Esophagus (tissue), 2 donors: ENCODE measurements around the gene CHD3. TPM values are rescaled to one million over a fixed set of nuclear protein-coding genes. Genes with fewer than 3 reads are reported as not detected.

Source experiments
- H3K27ac ChIP-seq, 2 donors: one replicate each; pipeline ENCODE4 v1.5.1; 2013; ENCODE audit warnings: low read depth in 2 of 2, mild to moderate bottlenecking in 2 of 2, inconsistent platforms in 1 of 2, low read length in 1 of 2, moderate library complexity in 1 of 2
- H3K27me3 ChIP-seq, 2 donors: one replicate each; pipeline ENCODE4 v1.6.1; 2013; ENCODE audit warnings: low read length in 2 of 2, control low read depth in 1 of 2, mild to moderate bottlenecking in 1 of 2; ENCODE audit not compliant: insufficient read depth in 2 of 2, control insufficient read depth in 1 of 2
- H3K36me3 ChIP-seq, 2 donors: one replicate each; pipeline ENCODE4 v1.6.1; 2013; ENCODE audit warnings: low read length in 1 of 2; ENCODE audit not compliant: control insufficient read depth in 2 of 2, insufficient read depth in 2 of 2
- H3K4me1 ChIP-seq, 2 donors: one replicate each; pipeline ENCODE4 v1.6.1; 2013; ENCODE audit warnings: low read length in 1 of 2; ENCODE audit not compliant: control insufficient read depth in 2 of 2, insufficient read depth in 2 of 2
- H3K4me3 ChIP-seq, 2 donors: one replicate each; pipeline ENCODE4 v1.5.1; 2013; ENCODE audit warnings: low read length in 2 of 2, mild to moderate bottlenecking in 2 of 2, low read depth in 1 of 2, moderate library complexity in 1 of 2
- H3K9me3 ChIP-seq, 2 donors: one replicate each; pipeline ENCODE4 v1.6.1; 2013; ENCODE audit warnings: mild to moderate bottlenecking in 2 of 2, low read depth in 1 of 2, low read length in 1 of 2, moderate library complexity in 1 of 2; ENCODE audit not compliant: control insufficient read depth in 2 of 2, insufficient read depth in 1 of 2
- WGBS, 2 donors: extraction: QIAGEN DNeasy Blood & Tissue Kit; methylation state at CpG; one replicate each; pipeline ENCODE4 v1.1.7; 2013; 5-methylcytosine and 5-hydroxymethylcytosine counted together
- polyA plus RNA-seq, 2 donors: library from polyadenylated mRNA; stranded (reverse); fragments of 200-250 nt; gene quantifications; one replicate each; pipeline ENCODE4 v1.2.3, GENCODE V29; 2013
- donor health status: healthy with polysubstance abuse.
- donor health status: Bipolar disorder and iron deficiency.

CHD3 gene
- polyA plus RNA-seq, 2 donors, result 37.2 to 78.7 TPM

GRCh38 chr17:7893187-7893880 lies 4.7 kb downstream of the CHD3 start:
- peaks cover 9 to 14% of the 10 kb centered on the region in 2 donors for H3K4me1 ChIP-seq
- WGBS, 2 donors, result 79 to 83% methylated on average over 15 of the region's 15 CpGs
- H3K27ac ChIP-seq, result no peak overlapping the region
- no peak overlapping the region for H3K4me3 ChIP-seq
- peaks cover 7 to 31% of the 10 kb centered on the region in 2 donors for H3K36me3 ChIP-seq
- H3K9me3 ChIP-seq, result no peaks in the 10 kb centered on the region
- H3K27me3 ChIP-seq, result no peaks in the 10 kb centered on the region

DNA sequence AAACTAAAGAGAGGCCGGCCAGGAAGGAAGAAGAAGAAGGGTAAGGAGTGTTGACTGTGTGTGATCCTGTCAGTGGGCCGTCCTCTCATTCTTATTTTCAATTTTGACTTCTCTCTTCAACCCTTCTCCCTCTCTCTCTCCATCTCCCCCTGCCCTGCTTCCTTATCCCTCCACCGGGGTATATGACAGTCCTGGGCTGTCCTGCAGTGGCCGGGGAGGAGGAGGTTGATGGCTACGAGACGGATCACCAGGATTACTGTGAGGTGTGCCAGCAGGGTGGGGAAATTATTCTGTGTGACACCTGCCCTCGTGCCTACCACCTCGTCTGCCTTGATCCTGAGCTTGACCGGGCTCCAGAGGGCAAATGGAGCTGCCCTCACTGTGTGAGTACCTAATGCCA lies 5.6 kb downstream of the CHD3 start:
- Histone ChIP-seq H3K9me3 (no peaks in the 10 kb centered on the region), H3K27me3 (no peaks in the 10 kb centered on the region), H3K4me3 (no peak overlapping the region), H3K36me3 (peaks cover 7 to 39% of the 10 kb centered on the region in 2 donors), H3K4me1 (peaks cover 4 to 6% of the 10 kb centered on the region in 2 donors), H3K27ac (no peak overlapping the region)
- WGBS, 2 donors, result 87 to 90% methylated on average over 8 to 9 of the region's 9 CpGs

GRCh38 chr17:7894866-7895265 lies 6.3 kb downstream of the CHD3 start:
- Histone ChIP-seq H3K4me3 (no peak overlapping the region), H3K27me3 (no peaks in the 10 kb centered on the region), H3K36me3 (peaks cover 9 to 44% of the 10 kb centered on the region in 2 donors), H3K4me1 (peaks cover 0 to under 1% of the 10 kb centered on the region in 2 donors), H3K27ac (no peak overlapping the region), H3K9me3 (no peaks in the 10 kb centered on the region)
- 85 to 86% methylated on average over 8 of the region's 8 CpGs for WGBS, 2 donors

DNA sequence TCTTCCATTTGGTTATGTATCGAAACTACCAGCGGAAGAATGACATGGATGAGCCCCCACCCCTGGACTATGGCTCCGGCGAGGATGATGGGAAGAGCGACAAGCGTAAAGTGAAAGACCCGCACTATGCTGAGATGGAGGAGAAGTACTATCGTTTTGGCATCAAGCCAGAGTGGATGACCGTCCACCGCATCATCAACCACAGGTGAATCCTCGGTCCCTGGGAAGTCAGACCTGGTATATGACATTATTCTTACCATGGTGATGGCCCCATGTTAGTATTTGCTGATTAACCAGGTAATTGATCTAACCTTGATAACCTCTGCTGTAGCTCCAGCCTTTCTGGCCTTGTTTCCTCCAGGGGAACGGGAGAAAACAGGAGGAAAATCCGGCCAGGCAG lies 8.5 kb downstream of the CHD3 start:
- H3K4me3 ChIP-seq, result no peak overlapping the region
- no peaks in the 10 kb centered on the region for H3K27me3 ChIP-seq
- no peaks in the 10 kb centered on the region for H3K4me1 ChIP-seq
- no peak overlapping the region for H3K27ac ChIP-seq
- 83 to 86% methylated on average over 13 of the region's 13 CpGs for WGBS, 2 donors
- no peaks in the 10 kb centered on the region for H3K9me3 ChIP-seq
- peaks cover 14 to 49% of the 10 kb centered on the region in 2 donors for H3K36me3 ChIP-seq

- Histone ChIP-seq H3K36me3 (peaks cover 14 to 51% of the 10 kb centered on the region in 2 donors), H3K4me1 (no peaks in the 10 kb centered on the region), H3K9me3 (no peaks in the 10 kb centered on the region), H3K27ac (no peak overlapping the region), H3K4me3 (no peak overlapping the region), H3K27me3 (no peaks in the 10 kb centered on the region)
- WGBS, 2 donors, result 42 to 49% methylated on average over 6 of the region's 6 CpGs
Observed at GRCh38 chr17:7897773-7898172, 9.2 kb downstream of the CHD3 start.

- Histone ChIP-seq H3K4me1 (no peaks in the 10 kb centered on the region), H3K4me3 (no peak overlapping the region), H3K27me3 (no peaks in the 10 kb centered on the region), H3K9me3 (no peaks in the 10 kb centered on the region), H3K36me3 (peaks cover 30 to 68% of the 10 kb centered on the region in 2 donors), H3K27ac (no peak overlapping the region)
- 62 to 71% methylated on average over 22 of the region's 22 CpGs for WGBS, 2 donors
Observed at GRCh38 chr17:7903154-7904103, 14.8 kb downstream of the CHD3 start.

DNA sequence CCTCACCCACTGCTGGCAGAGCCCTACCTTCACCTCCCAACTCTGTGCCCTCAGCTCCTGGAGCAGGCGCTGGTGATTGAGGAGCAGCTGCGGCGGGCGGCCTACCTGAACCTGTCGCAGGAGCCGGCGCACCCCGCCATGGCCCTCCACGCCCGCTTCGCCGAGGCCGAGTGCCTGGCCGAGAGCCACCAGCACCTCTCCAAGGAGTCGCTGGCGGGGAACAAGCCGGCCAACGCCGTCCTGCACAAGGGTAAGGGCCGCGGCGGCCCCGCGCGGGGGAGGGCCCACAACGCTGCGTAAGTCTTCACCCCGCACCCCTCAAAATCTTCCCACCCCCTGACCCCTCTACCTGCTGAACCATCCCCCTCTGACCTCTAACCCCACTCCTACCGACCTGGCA lies 20.5 kb downstream of the CHD3 start:
- H3K4me1 ChIP-seq, result no peaks in the 10 kb centered on the region
- WGBS, 2 donors, result 91% methylated on average over 20 to 29 of the region's 29 CpGs
- H3K36me3 ChIP-seq, result peaks cover 13 to 59% of the 10 kb centered on the region in 2 donors
- no peaks in the 10 kb centered on the region for H3K9me3 ChIP-seq
- no peak overlapping the region for H3K27ac ChIP-seq
- H3K4me3 ChIP-seq, result no peak overlapping the region
- H3K27me3 ChIP-seq, result no peaks in the 10 kb centered on the region

GRCh38 chr17:7910281-7910680 lies 21.7 kb downstream of the CHD3 start:
- H3K27ac ChIP-seq, result no peak overlapping the region
- no peak overlapping the region for H3K4me3 ChIP-seq
- peaks cover 0 to 3% of the 10 kb centered on the region in 2 donors for H3K4me1 ChIP-seq
- H3K27me3 ChIP-seq, result no peaks in the 10 kb centered on the region
- WGBS, 2 donors, result 92 to 97% methylated on average over 13 to 15 of the region's 15 CpGs
- H3K9me3 ChIP-seq, result no peaks in the 10 kb centered on the region
- peaks cover 11 to 50% of the 10 kb centered on the region in 2 donors for H3K36me3 ChIP-seq

GRCh38 chr17:7910711-7911110 lies 22.1 kb downstream of the CHD3 start:
- peaks cover 11 to 46% of the 10 kb centered on the region in 2 donors for H3K36me3 ChIP-seq
- no peaks in the 10 kb centered on the region for H3K9me3 ChIP-seq
- no peak overlapping the region for H3K4me3 ChIP-seq
- H3K27ac ChIP-seq, result no peak overlapping the region
- WGBS, 2 donors, result 87 to 92% methylated on average over 13 of the region's 13 CpGs
- no peaks in the 10 kb centered on the region for H3K27me3 ChIP-seq
- H3K4me1 ChIP-seq, result peaks cover 0 to 5% of the 10 kb centered on the region in 2 donors
